HUES48 (cell line): ENCODE results near the gene PRF1.

ENCODE experiments used
- H3K27ac ChIP-seq: one replicate; pipeline ENCODE4 v1.7.0; 2013; ENCODE audit warnings: low read depth, low read length, inconsistent platforms
- H3K27me3 ChIP-seq: 2 replicates; pipeline ENCODE4 v1.6.1; 2013; ENCODE audit warnings: mild to moderate bottlenecking, low read length; ENCODE audit not compliant: control insufficient read depth, insufficient read depth
- H3K36me3 ChIP-seq: 2 replicates; pipeline ENCODE4 v1.6.1; 2013; ENCODE audit warnings: low read length; ENCODE audit not compliant: control insufficient read depth, insufficient read depth
- H3K4me1 ChIP-seq: 2 replicates; pipeline ENCODE4 v1.6.1; 2013; ENCODE audit warnings: mild to moderate bottlenecking, low read length; ENCODE audit not compliant: control insufficient read depth, insufficient read depth
- H3K4me3 ChIP-seq: 2 replicates; pipeline ENCODE4 v1.5.1; 2013; ENCODE audit warnings: mild to moderate bottlenecking, low read depth, low read length
- H3K9ac ChIP-seq: 2 replicates; pipeline ENCODE4 v1.6.1; 2013; ENCODE audit warnings: mild to moderate bottlenecking, low read depth, low read length, moderate library complexity
- H3K9me3 ChIP-seq: 2 replicates; pipeline ENCODE4 v1.6.1; 2013; ENCODE audit warnings: low read length; ENCODE audit not compliant: control insufficient read depth, insufficient read depth

The PRF1 gene

GRCh38 chr10:70557876-70558275 is 44.7 kb downstream of the PRF1 start:
- Histone ChIP-seq H3K27me3 (no peaks in the 10 kb centered on the region), H3K27ac (no peak overlapping the region), H3K4me1 (peaks cover 4% of the 10 kb centered on the region; the same call in 1 of the 2 replicates), H3K36me3 (peaks cover 9% of the 10 kb centered on the region; the same call in 1 of the 2 replicates), H3K4me3 (no peak overlapping the region), H3K9ac (no peak overlapping the region), H3K9me3 (no peaks in the 10 kb centered on the region)

- H3K9ac ChIP-seq = no peak overlapping the region
- H3K27ac ChIP-seq = no peak overlapping the region
- H3K27me3 ChIP-seq = no peaks in the 10 kb centered on the region
- H3K36me3 ChIP-seq = peaks cover 14% of the 10 kb centered on the region; the same call in 1 of the 2 replicates
- H3K4me3 ChIP-seq = no peak overlapping the region
- peaks cover 4% of the 10 kb centered on the region; the same call in 1 of the 2 replicates for H3K4me1 ChIP-seq
- no peaks in the 10 kb centered on the region for H3K9me3 ChIP-seq
Observed at GRCh38 chr10:70557086-70557845, 45.3 kb downstream of the PRF1 start.

GRCh38 chr10:70555371-70555770 is 47.2 kb downstream of the PRF1 start:
- Histone ChIP-seq H3K4me3 (no peak overlapping the region), H3K27ac (no peak overlapping the region), H3K36me3 (peaks cover 32% of the 10 kb centered on the region), H3K9me3 (no peaks in the 10 kb centered on the region), H3K9ac (no peak overlapping the region), H3K27me3 (no peaks in the 10 kb centered on the region), H3K4me1 (peaks cover 4% of the 10 kb centered on the region; the same call in 1 of the 2 replicates)

DNA sequence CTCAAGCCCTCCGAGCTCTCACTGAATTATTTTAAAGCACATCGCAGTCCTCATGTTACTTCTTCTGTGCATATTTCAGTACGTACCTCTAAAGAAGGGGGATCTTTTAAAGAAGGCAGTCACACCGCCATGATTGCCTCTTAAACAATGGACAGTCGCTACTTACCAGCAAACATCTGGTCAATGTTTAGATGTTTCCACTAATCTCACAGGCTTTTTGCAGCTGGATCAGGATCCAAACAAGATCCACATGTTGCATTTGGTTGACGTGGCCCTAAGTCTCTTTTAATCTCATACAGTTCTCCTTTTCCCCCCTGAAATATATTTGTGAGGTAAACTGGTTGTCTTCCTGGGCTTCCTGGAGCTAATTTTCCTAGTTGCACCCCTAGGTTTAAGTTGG is 50.0 kb downstream of the PRF1 start:
- H3K4me1 ChIP-seq = no peaks in the 10 kb centered on the region
- no peaks in the 10 kb centered on the region for H3K9me3 ChIP-seq
- no peaks in the 10 kb centered on the region for H3K27me3 ChIP-seq
- H3K36me3 ChIP-seq = peaks cover 36% of the 10 kb centered on the region
- no peak overlapping the region for H3K27ac ChIP-seq
- H3K4me3 ChIP-seq = no peak overlapping the region
- H3K9ac ChIP-seq = no peak overlapping the region

DNA sequence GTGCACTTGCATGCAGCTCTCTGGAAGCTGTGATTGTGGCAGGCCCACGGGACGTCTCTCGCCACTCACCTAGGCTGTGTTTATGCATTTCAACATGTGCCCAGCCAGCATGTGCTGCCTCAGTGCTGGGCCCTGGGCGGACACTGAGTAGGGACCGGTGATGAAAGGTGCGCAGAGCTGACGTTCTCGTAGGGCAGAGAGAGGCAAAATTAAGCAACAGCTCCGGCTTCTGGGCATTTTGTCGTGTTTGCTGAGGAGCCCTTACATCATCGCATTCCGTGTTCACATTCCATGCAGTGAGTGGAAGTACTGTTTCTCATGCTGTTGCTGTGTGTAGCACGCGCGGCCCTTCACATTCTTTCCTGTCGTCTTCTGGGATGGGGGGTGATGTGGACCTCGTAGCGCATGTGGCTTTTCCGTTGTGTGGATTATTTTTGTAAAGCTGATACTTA is 50.5 kb downstream of the PRF1 start:
- Histone ChIP-seq H3K27me3 (no peaks in the 10 kb centered on the region), H3K27ac (no peak overlapping the region), H3K4me1 (no peaks in the 10 kb centered on the region), H3K9ac (no peak overlapping the region), H3K4me3 (no peak overlapping the region), H3K9me3 (no peaks in the 10 kb centered on the region), H3K36me3 (peaks cover 38% of the 10 kb centered on the region)

- Histone ChIP-seq H3K9ac (no peak overlapping the region), H3K27me3 (no peaks in the 10 kb centered on the region), H3K9me3 (no peaks in the 10 kb centered on the region), H3K4me1 (no peaks in the 10 kb centered on the region), H3K4me3 (no peak overlapping the region), H3K36me3 (peaks cover 38% of the 10 kb centered on the region), H3K27ac (no peak overlapping the region)
Observed at GRCh38 chr10:70551466-70551865, 51.1 kb downstream of the PRF1 start.

DNA sequence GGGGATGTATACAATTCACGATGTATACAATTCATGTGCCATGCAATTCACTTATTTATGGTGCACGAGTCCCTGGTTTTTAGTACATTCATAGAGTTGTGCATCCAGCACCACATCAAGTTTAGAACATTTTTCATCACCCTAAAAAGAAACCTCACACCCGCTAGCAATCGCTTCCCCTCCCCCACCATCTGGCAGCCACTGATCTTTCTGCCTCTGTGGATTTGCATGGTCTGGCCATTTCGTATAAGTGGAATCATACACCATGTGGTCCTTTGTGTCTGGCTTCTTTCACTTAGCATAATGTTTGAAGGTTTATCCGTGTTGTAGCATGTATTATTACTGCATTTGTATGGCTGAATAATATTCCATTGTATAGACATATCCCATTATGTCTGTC is 52.1 kb downstream of the PRF1 start:
- Histone ChIP-seq H3K27ac (no peak overlapping the region), H3K4me1 (no peaks in the 10 kb centered on the region), H3K9me3 (no peaks in the 10 kb centered on the region), H3K27me3 (no peaks in the 10 kb centered on the region), H3K4me3 (no peak overlapping the region), H3K9ac (no peak overlapping the region), H3K36me3 (peaks cover 38% of the 10 kb centered on the region)

GRCh38 chr10:70549962-70550458 is 52.5 kb downstream of the PRF1 start:
- Histone ChIP-seq H3K9ac (no peak overlapping the region), H3K27me3 (no peaks in the 10 kb centered on the region), H3K4me1 (no peaks in the 10 kb centered on the region), H3K9me3 (no peaks in the 10 kb centered on the region), H3K27ac (no peak overlapping the region), H3K4me3 (no peak overlapping the region), H3K36me3 (peaks cover 38% of the 10 kb centered on the region)

DNA sequence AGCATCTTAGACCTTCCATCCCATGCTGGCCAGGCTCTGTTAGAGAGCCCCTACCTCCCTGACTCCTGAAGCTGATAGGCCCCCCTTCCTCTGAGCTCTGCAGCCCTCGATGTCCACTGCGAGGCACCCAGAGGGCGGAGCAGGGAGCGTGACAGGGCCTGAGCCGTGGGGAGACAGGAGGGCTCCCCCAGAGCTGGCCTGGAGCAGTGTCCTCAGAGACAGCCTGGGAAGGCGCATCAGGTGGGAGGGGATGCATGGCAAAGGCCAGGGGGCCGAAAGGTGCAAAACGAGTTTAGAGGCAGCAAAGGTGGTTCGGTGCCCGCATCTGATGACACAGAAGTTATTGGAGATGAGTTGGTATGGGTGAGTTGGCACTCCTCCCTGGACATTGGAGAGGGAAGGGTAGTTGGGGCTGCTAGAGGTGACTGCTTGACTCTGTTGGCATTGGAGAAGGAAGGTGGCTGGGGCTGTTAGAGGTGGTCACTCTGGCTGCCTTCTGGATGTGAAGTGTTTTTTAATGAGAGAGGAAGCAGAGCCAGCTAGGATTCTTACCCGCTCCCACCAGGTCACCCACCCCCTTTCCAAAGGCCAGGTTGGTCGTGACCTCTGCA is 53.1 kb downstream of the PRF1 start:
- Histone ChIP-seq H3K36me3 (peaks cover 38% of the 10 kb centered on the region), H3K27me3 (no peaks in the 10 kb centered on the region), H3K4me1 (no peaks in the 10 kb centered on the region), H3K9me3 (no peaks in the 10 kb centered on the region), H3K4me3 (no peak overlapping the region), H3K9ac (no peak overlapping the region), H3K27ac (no peak overlapping the region)
